ENCODE data around the gene RALGAPB.

DNA sequence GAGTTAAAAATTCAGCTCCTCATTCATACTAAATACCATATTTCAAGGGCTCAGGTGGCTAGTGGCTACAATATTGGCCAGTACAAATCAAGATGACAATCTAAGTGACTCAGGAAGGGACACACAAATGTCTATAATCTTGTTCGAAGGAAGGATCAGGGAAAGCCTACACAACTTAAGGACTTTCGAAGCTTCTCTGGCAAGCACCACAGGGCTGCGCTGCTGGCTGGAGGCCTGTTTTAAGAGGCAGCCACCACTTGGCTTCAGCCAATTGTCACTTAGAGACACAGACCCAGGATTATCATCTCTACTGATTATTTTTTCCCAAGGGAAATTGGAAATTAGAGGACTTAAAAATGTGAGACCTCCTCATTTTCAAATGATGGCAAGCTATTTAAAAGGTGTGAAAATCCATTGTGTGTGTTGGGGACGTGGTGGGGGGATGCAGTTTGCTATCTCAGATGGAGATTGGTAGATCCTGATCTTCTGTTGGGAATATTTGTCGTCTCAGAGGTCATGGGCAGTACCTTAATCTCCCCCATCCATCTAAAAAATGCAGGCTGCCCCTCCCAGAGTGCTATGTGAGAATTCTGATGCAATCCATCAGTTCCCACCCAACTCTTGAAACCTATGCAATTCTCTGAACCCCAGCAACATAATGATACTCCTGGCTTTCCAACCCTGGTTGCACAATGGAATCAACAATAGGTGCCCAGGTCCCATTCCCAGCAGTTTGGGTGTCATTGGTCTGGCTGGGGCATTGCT is 140.3 kb downstream of the RALGAPB start:
- TF ChIP-seq, protein P1, sequence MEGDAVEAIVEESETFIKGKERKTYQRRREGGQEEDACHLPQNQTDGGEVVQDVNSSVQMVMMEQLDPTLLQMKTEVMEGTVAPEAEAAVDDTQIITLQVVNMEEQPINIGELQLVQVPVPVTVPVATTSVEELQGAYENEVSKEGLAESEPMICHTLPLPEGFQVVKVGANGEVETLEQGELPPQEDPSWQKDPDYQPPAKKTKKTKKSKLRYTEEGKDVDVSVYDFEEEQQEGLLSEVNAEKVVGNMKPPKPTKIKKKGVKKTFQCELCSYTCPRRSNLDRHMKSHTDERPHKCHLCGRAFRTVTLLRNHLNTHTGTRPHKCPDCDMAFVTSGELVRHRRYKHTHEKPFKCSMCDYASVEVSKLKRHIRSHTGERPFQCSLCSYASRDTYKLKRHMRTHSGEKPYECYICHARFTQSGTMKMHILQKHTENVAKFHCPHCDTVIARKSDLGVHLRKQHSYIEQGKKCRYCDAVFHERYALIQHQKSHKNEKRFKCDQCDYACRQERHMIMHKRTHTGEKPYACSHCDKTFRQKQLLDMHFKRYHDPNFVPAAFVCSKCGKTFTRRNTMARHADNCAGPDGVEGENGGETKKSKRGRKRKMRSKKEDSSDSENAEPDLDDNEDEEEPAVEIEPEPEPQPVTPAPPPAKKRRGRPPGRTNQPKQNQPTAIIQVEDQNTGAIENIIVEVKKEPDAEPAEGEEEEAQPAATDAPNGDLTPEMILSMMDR (IDR thresholded peaks at IDR 0.05; ENCODE audit: borderline replicate concordance, extremely low read depth, low read length, poor library complexity, severe bottlenecking) = no peak
- TF ChIP-seq EZH2 (IDR thresholded peaks at IDR 0.05; ENCODE audit: borderline replicate concordance, low read depth, low read length, severe bottlenecking) = no peak

Measured in DND-41 (cell line).